ENCODE measurements around the gene MCM8.

The MCM8 gene

GRCh38 chr20:5999783-6000182, 49.3 kb downstream of the MCM8 start:
- Histone ChIP-seq H3K79me2 (ENCODE audit: control insufficient read depth, insufficient read depth, low read length, unreplicated experiment) (no peaks in the 10 kb centered on the region), H3K27me3 (ENCODE audit: insufficient read depth, low read length) (no peaks in the 10 kb centered on the region), H3K4me3 (ENCODE audit: low read depth, low read length) (no peak overlapping the region), H3K27ac (ENCODE audit: low read depth, low read length) (no peak overlapping the region), H3K36me3 (ENCODE audit: insufficient read depth, low read length) (no peaks in the 10 kb centered on the region), H2AFZ (ENCODE audit: low read length, unreplicated experiment) (no peak overlapping the region), H3K4me1 (ENCODE audit: control insufficient read depth, insufficient read depth, low read length, unreplicated experiment) (no peaks in the 10 kb centered on the region)

GRCh38 chr20:6000871-6001270, 50.4 kb downstream of the MCM8 start:
- H3K4me1 ChIP-seq (ENCODE audit: control insufficient read depth, insufficient read depth, low read length, unreplicated experiment), result peaks cover 3% of the 10 kb centered on the region
- H3K79me2 ChIP-seq (ENCODE audit: control insufficient read depth, insufficient read depth, low read length, unreplicated experiment), result no peaks in the 10 kb centered on the region
- no peak overlapping the region for H2AFZ ChIP-seq (ENCODE audit: low read length, unreplicated experiment)

GRCh38 chr20:6006603-6006949, 56.1 kb downstream of the MCM8 start:
- peaks cover 10% of the 10 kb centered on the region for H3K36me3 ChIP-seq (ENCODE audit: insufficient read depth, low read length)
- peak overlapping the region; percentile 88 for H3K4me3 ChIP-seq (ENCODE audit: low read depth, low read length)
- H3K27ac ChIP-seq (ENCODE audit: low read depth, low read length), result peak overlapping the region; percentile 51; the same call in 1 of the 2 replicates
- no peaks in the 10 kb centered on the region for H3K27me3 ChIP-seq (ENCODE audit: insufficient read depth, low read length)
- peaks cover 44% of the 10 kb centered on the region for H3K79me2 ChIP-seq (ENCODE audit: control insufficient read depth, insufficient read depth, low read length, unreplicated experiment)
- peak overlapping the region; percentile 61 for H2AFZ ChIP-seq (ENCODE audit: low read length, unreplicated experiment)
- H3K4me1 ChIP-seq (ENCODE audit: control insufficient read depth, insufficient read depth, low read length, unreplicated experiment), result peaks cover 14% of the 10 kb centered on the region

More at GRCh38 chr20:6000871-6001270, 50.4 kb downstream of the MCM8 start:
- H3K27ac ChIP-seq (ENCODE audit: low read depth, low read length), result no peak overlapping the region
- no peaks in the 10 kb centered on the region for H3K36me3 ChIP-seq (ENCODE audit: insufficient read depth, low read length)
- H3K27me3 ChIP-seq (ENCODE audit: insufficient read depth, low read length), result no peaks in the 10 kb centered on the region
- H3K4me3 ChIP-seq (ENCODE audit: low read depth, low read length), result no peak overlapping the region

GRCh38 chr20:6007094-6007528, 56.7 kb downstream of the MCM8 start:
- Histone ChIP-seq H3K79me2 (ENCODE audit: control insufficient read depth, insufficient read depth, low read length, unreplicated experiment) (peaks cover 48% of the 10 kb centered on the region), H3K4me3 (ENCODE audit: low read depth, low read length) (peak overlapping the region; percentile 88), H3K4me1 (ENCODE audit: control insufficient read depth, insufficient read depth, low read length, unreplicated experiment) (peaks cover 14% of the 10 kb centered on the region), H3K27me3 (ENCODE audit: insufficient read depth, low read length) (no peaks in the 10 kb centered on the region), H3K27ac (ENCODE audit: low read depth, low read length) (peak overlapping the region; percentile 52; the same call in 1 of the 2 replicates), H2AFZ (ENCODE audit: low read length, unreplicated experiment) (no peak overlapping the region), H3K36me3 (ENCODE audit: insufficient read depth, low read length) (peaks cover 11% of the 10 kb centered on the region)

GRCh38 chr20:6007529-6008103, 57.2 kb downstream of the MCM8 start:
- Histone ChIP-seq H3K4me1 (ENCODE audit: control insufficient read depth, insufficient read depth, low read length, unreplicated experiment) (peaks cover 14% of the 10 kb centered on the region), H3K27ac (ENCODE audit: low read depth, low read length) (peak overlapping the region; percentile 52), H2AFZ (ENCODE audit: low read length, unreplicated experiment) (no peak overlapping the region), H3K27me3 (ENCODE audit: insufficient read depth, low read length) (no peaks in the 10 kb centered on the region), H3K36me3 (ENCODE audit: insufficient read depth, low read length) (peaks cover 16% of the 10 kb centered on the region), H3K4me3 (ENCODE audit: low read depth, low read length) (peak overlapping the region; percentile 88), H3K79me2 (ENCODE audit: control insufficient read depth, insufficient read depth, low read length, unreplicated experiment) (peaks cover 53% of the 10 kb centered on the region)

GRCh38 chr20:6008254-6008653, 57.8 kb downstream of the MCM8 start:
- H3K4me3 ChIP-seq (ENCODE audit: low read depth, low read length), result peak overlapping the region; percentile 88
- H3K27ac ChIP-seq (ENCODE audit: low read depth, low read length), result peak overlapping the region; percentile 52
- peaks cover 18% of the 10 kb centered on the region for H3K36me3 ChIP-seq (ENCODE audit: insufficient read depth, low read length)
- peaks cover 56% of the 10 kb centered on the region for H3K79me2 ChIP-seq (ENCODE audit: control insufficient read depth, insufficient read depth, low read length, unreplicated experiment)
- no peaks in the 10 kb centered on the region for H3K27me3 ChIP-seq (ENCODE audit: insufficient read depth, low read length)
- H2AFZ ChIP-seq (ENCODE audit: low read length, unreplicated experiment), result no peak overlapping the region
- peaks cover 14% of the 10 kb centered on the region for H3K4me1 ChIP-seq (ENCODE audit: control insufficient read depth, insufficient read depth, low read length, unreplicated experiment)

GRCh38 chr20:6012179-6012578, 61.7 kb downstream of the MCM8 start:
- peaks cover 53% of the 10 kb centered on the region for H3K79me2 ChIP-seq (ENCODE audit: control insufficient read depth, insufficient read depth, low read length, unreplicated experiment)
- H3K27me3 ChIP-seq (ENCODE audit: insufficient read depth, low read length), result no peaks in the 10 kb centered on the region
- H2AFZ ChIP-seq (ENCODE audit: low read length, unreplicated experiment), result no peak overlapping the region
- no peak overlapping the region for H3K4me3 ChIP-seq (ENCODE audit: low read depth, low read length)
- no peak overlapping the region for H3K27ac ChIP-seq (ENCODE audit: low read depth, low read length)
- H3K36me3 ChIP-seq (ENCODE audit: insufficient read depth, low read length), result peaks cover 39% of the 10 kb centered on the region
- H3K4me1 ChIP-seq (ENCODE audit: control insufficient read depth, insufficient read depth, low read length, unreplicated experiment), result peaks cover 10% of the 10 kb centered on the region

GRCh38 chr20:6014017-6014416, 63.6 kb downstream of the MCM8 start:
- no peak overlapping the region for H3K4me3 ChIP-seq (ENCODE audit: low read depth, low read length)
- H3K79me2 ChIP-seq (ENCODE audit: control insufficient read depth, insufficient read depth, low read length, unreplicated experiment), result peaks cover 55% of the 10 kb centered on the region
- no peak overlapping the region for H2AFZ ChIP-seq (ENCODE audit: low read length, unreplicated experiment)
- H3K27ac ChIP-seq (ENCODE audit: low read depth, low read length), result no peak overlapping the region
- H3K4me1 ChIP-seq (ENCODE audit: control insufficient read depth, insufficient read depth, low read length, unreplicated experiment), result no peaks in the 10 kb centered on the region
- H3K27me3 ChIP-seq (ENCODE audit: insufficient read depth, low read length), result no peaks in the 10 kb centered on the region
- peaks cover 52% of the 10 kb centered on the region for H3K36me3 ChIP-seq (ENCODE audit: insufficient read depth, low read length)

- H3K4me1 ChIP-seq (ENCODE audit: control insufficient read depth, insufficient read depth, low read length, unreplicated experiment), result no peaks in the 10 kb centered on the region
- no peak overlapping the region for H2AFZ ChIP-seq (ENCODE audit: low read length, unreplicated experiment)
- H3K27ac ChIP-seq (ENCODE audit: low read depth, low read length), result no peak overlapping the region
- H3K36me3 ChIP-seq (ENCODE audit: insufficient read depth, low read length), result peaks cover 51% of the 10 kb centered on the region
- no peaks in the 10 kb centered on the region for H3K27me3 ChIP-seq (ENCODE audit: insufficient read depth, low read length)
- H3K4me3 ChIP-seq (ENCODE audit: low read depth, low read length), result no peak overlapping the region
- H3K79me2 ChIP-seq (ENCODE audit: control insufficient read depth, insufficient read depth, low read length, unreplicated experiment), result peaks cover 50% of the 10 kb centered on the region
Observed at GRCh38 chr20:6014957-6015356, 64.5 kb downstream of the MCM8 start.

GRCh38 chr20:6017467-6017866, 67.0 kb downstream of the MCM8 start:
- Histone ChIP-seq H3K27me3 (ENCODE audit: insufficient read depth, low read length) (no peaks in the 10 kb centered on the region), H3K79me2 (ENCODE audit: control insufficient read depth, insufficient read depth, low read length, unreplicated experiment) (peaks cover 39% of the 10 kb centered on the region), H2AFZ (ENCODE audit: low read length, unreplicated experiment) (no peak overlapping the region), H3K4me1 (ENCODE audit: control insufficient read depth, insufficient read depth, low read length, unreplicated experiment) (no peaks in the 10 kb centered on the region), H3K4me3 (ENCODE audit: low read depth, low read length) (no peak overlapping the region), H3K27ac (ENCODE audit: low read depth, low read length) (no peak overlapping the region), H3K36me3 (ENCODE audit: insufficient read depth, low read length) (peaks cover 46% of the 10 kb centered on the region)

- Histone ChIP-seq H3K27me3 (ENCODE audit: insufficient read depth, low read length) (no peaks in the 10 kb centered on the region), H3K27ac (ENCODE audit: low read depth, low read length) (no peak overlapping the region), H3K36me3 (ENCODE audit: insufficient read depth, low read length) (peaks cover 48% of the 10 kb centered on the region), H3K4me1 (ENCODE audit: control insufficient read depth, insufficient read depth, low read length, unreplicated experiment) (no peaks in the 10 kb centered on the region), H3K4me3 (ENCODE audit: low read depth, low read length) (no peak overlapping the region), H2AFZ (ENCODE audit: low read length, unreplicated experiment) (no peak overlapping the region), H3K79me2 (ENCODE audit: control insufficient read depth, insufficient read depth, low read length, unreplicated experiment) (peaks cover 38% of the 10 kb centered on the region)
Observed at GRCh38 chr20:6017880-6018279, 67.4 kb downstream of the MCM8 start.

All from ACC112 (cell line).